HepG2 (cell line): ENCODE results near the gene ENO4. TPM values are rescaled to one million over a fixed set of nuclear protein-coding genes. Genes with fewer than 3 reads are reported as not detected.

Experiments used
- ATAC-seq: fragments of 200-7000 bp; cut with Tn5 transposase; 3 replicates; pipeline ENCODE4 v1.9.1; 2020; ENCODE audit warnings: mild to moderate bottlenecking, moderate library complexity
- BruUV-seq: library from RNA; stranded (reverse); fragments of 400-500 nt; replicated peaks from 2 replicates; lab custom pipeline; 2021; lab: Mats Ljungman, UMichigan
- CTCF ChIA-PET: fragments of 300-600 bp; formaldehyde crosslinking; extraction: SDS; loops from one replicate; lab custom pipeline; 2021; ENCODE audit warnings: low total read pairs, inconsistent platforms, low intra/inter-chr PET ratio; lab: Yijun Ruan, JAX
- POLR2A ChIA-PET: fragments of 350-600 bp; sonication (Branson Sonifier 250); formaldehyde crosslinking; loops from one replicate; lab custom pipeline; 2020; ENCODE audit warnings: antibody characterized with exemption, inconsistent platforms; lab: Yijun Ruan, JAX
- DNase-seq: peaks from one replicate; pipeline ENCODE4 v3.0.0-alpha.2; 2015; ENCODE audit warnings: low spot score
- FAIRE-seq: peaks from 3 replicates; lab custom pipeline; 2011; peaks lifted over from hg19 to GRCh38; lab: Jason Lieb, UNC
- H2AFZ ChIP-seq: one replicate; pipeline ENCODE4 v1.6.1; 2011; ENCODE audit warnings: low read length, inconsistent platforms
- H3K27ac ChIP-seq: fragments of 300-600 bp; 3 replicates; pipeline ENCODE4 v1.8.0; 2011; ENCODE audit warnings: mixed run types, mild to moderate bottlenecking, mixed read lengths, low read length, inconsistent platforms; ENCODE audit not compliant: insufficient read depth; ENCODE audit errors: extremely low read length
- H3K27me3 ChIP-seq, 2 experiments: fragments of 200-600 bp in 1 of 2; 2 replicates in 1 of 2; 3 replicates in 1 of 2; pipeline versions ENCODE4 v1.6.0 to v1.8.0; 2011; ENCODE audit warnings: low read length in 2 of 2, mild to moderate bottlenecking in 2 of 2, moderate library complexity in 2 of 2, inconsistent platforms in 1 of 2; ENCODE audit not compliant: insufficient read depth in 2 of 2, control insufficient read depth in 1 of 2
- H3K36me3 ChIP-seq, 2 experiments: fragments of 200-600 bp in 1 of 2; replicated peaks in 1 of 2; 2 replicates in 1 of 2; 3 replicates in 1 of 2; pipeline versions ENCODE4 v1.5.1 to v1.8.0; 2011; ENCODE audit warnings: low read length in 2 of 2, inconsistent platforms in 1 of 2; ENCODE audit not compliant: insufficient read depth in 2 of 2, control insufficient read depth in 1 of 2
- H3K4me1 ChIP-seq: 2 replicates; pipeline ENCODE4 v1.5.1; 2012; ENCODE audit warnings: low read length, inconsistent platforms; ENCODE audit not compliant: insufficient read depth
- H3K4me2 ChIP-seq: 2 replicates; pipeline ENCODE4 v1.6.0; 2011; ENCODE audit warnings: low read depth, low read length, inconsistent platforms
- H3K4me3 ChIP-seq, 3 experiments: fragments of 200-600 bp in 1 of 3; sonication (generic), shearing (Covaris generic) in 1 of 3; replicated peaks in 1 of 3; 2 replicates each; pipeline ENCODE4 v1.5.1; 2011 to 2016; ENCODE audit warnings: low read length in 3 of 3, inconsistent platforms in 2 of 3, low read depth in 2 of 3, mild to moderate bottlenecking in 2 of 3, control low read depth in 1 of 3, mixed read lengths in 1 of 3; ENCODE audit not compliant: insufficient read depth in 1 of 3
- H3K79me2 ChIP-seq: one replicate; pipeline ENCODE4 v1.6.1; 2011; ENCODE audit warnings: low read length, inconsistent platforms; ENCODE audit not compliant: insufficient read depth
- H3K9ac ChIP-seq: 2 replicates; pipeline ENCODE4 v1.6.0; 2011; ENCODE audit warnings: mild to moderate bottlenecking, low read depth, low read length, inconsistent platforms; ENCODE audit not compliant: insufficient read depth
- H3K9me3 ChIP-seq: 2 replicates; pipeline ENCODE4 v1.5.1; 2012; ENCODE audit warnings: mild to moderate bottlenecking, low read length
- H4K20me1 ChIP-seq: 2 replicates; pipeline ENCODE4 v1.6.0; 2011; ENCODE audit warnings: inconsistent platforms, mild to moderate bottlenecking, low read length, moderate library complexity; ENCODE audit not compliant: insufficient read depth
- ARID2 ChIP-seq: sonication (generic); formaldehyde crosslinking; IDR thresholded peaks from 2 replicates; pipeline ENCODE4 v1.8.1; 2022; ENCODE audit warnings: mild to moderate bottlenecking, missing genetic modification reagents, borderline replicate concordance
- ASH2L ChIP-seq: fragments of 300-600, 200-600 bp; sonication (generic); IDR thresholded peaks from 2 replicates; pipeline ENCODE4 v1.7.0; 2017; ENCODE audit warnings: low read depth, mild to moderate bottlenecking, moderate library complexity, mixed read lengths, low read length; ENCODE audit not compliant: insufficient read length
- ATF3 ChIP-seq: sonication (generic); formaldehyde crosslinking; IDR thresholded peaks from 2 replicates; pipeline ENCODE4 v1.4.0; 2020; ENCODE audit warnings: missing genetic modification reagents
- ATF4 ChIP-seq, 2 experiments: fragments of 450-650 bp in 1 of 2; sonication (generic) in 1 of 2; formaldehyde crosslinking; IDR thresholded peaks; 2 replicates each; pipeline versions ENCODE4 v1.5.0 to v1.8.0; 2020 to 2022; ENCODE audit warnings: mild to moderate bottlenecking in 1 of 2, missing genetic modification reagents in 1 of 2
- BCLAF1 ChIP-seq: fragments of 450-650 bp; IDR thresholded peaks from 2 replicates; pipeline ENCODE4 v1.6.1; 2017; ENCODE audit warnings: mild to moderate bottlenecking
- BRF2 ChIP-seq: sonication (generic); formaldehyde crosslinking; IDR thresholded peaks from 2 replicates; pipeline ENCODE4 v1.8.1; 2022; ENCODE audit warnings: mild to moderate bottlenecking, missing genetic modification reagents
- MLXIP ChIP-seq: sonication (generic); formaldehyde crosslinking; IDR thresholded peaks from 2 replicates; pipeline ENCODE4 v1.9.0; 2021; ENCODE audit warnings: missing genetic modification reagents, borderline replicate concordance
- PRMT3 ChIP-seq: sonication (generic); formaldehyde crosslinking; IDR thresholded peaks from 2 replicates; pipeline ENCODE4 v1.8.1; 2022; ENCODE audit warnings: low read depth, mild to moderate bottlenecking, moderate library complexity, missing genetic modification reagents, borderline replicate concordance
- TRIM24 ChIP-seq: sonication (generic); formaldehyde crosslinking; IDR thresholded peaks from 2 replicates; pipeline ENCODE4 v1.8.0; 2022; ENCODE audit warnings: mild to moderate bottlenecking, missing genetic modification reagents
- ZNF367 ChIP-seq: sonication (generic); formaldehyde crosslinking; IDR thresholded peaks from 2 replicates; pipeline ENCODE4 v1.4.0; 2020; ENCODE audit warnings: missing genetic modification reagents, borderline replicate concordance
- ZNF749 ChIP-seq: sonication (generic); formaldehyde crosslinking; IDR thresholded peaks from 2 replicates; pipeline ENCODE4 v1.8.0; 2022; ENCODE audit warnings: mild to moderate bottlenecking, missing genetic modification reagents, moderate library complexity, borderline replicate concordance
- ZSCAN30 ChIP-seq: sonication (generic); formaldehyde crosslinking; IDR thresholded peaks from 2 replicates; pipeline ENCODE4 v1.5.0; 2020; ENCODE audit warnings: mild to moderate bottlenecking, missing genetic modification reagents
- WGBS: methylation state at CpG from one replicate; pipeline ENCODE4 v1.1.6; 2017; ENCODE audit warnings: low lambda C conversion rate; 5-methylcytosine and 5-hydroxymethylcytosine counted together
- in situ Hi-C: cut with HindIII; loops from 2 replicates; pipeline ENCODE4 v1.10.0; 2017; ENCODE audit warnings: low pct_unique_long_range_greater_than_20kb; ENCODE audit not compliant: extremely low pct_ligation_motif_present
- intact Hi-C: fragments of 100-400 bp; cut with micrococcal nuclease; formaldehyde crosslinking; loops from one replicate; pipeline ENCODE4 v1.10.0; 2022; ENCODE audit not compliant: unreplicated experiment
- polyA plus RNA-seq, 8 experiments: library from polyadenylated mRNA; depleted of rRNA in 3 of 8; stranded (reverse) in 7 of 8; unstranded in 1 of 8; fragments of >200 nt; fragmentation: Illumina TruSeq in 4 of 8; extraction: Trizol in 4 of 8; gene quantifications; 2 replicates each; pipeline versions ENCODE4 v1.2.1 to v1.2.3, GENCODE V29; 2011 to 2016; ENCODE audit warnings: low read depth in 4 of 8, missing spikeins in 1 of 8, mixed read lengths in 1 of 8; ENCODE audit not compliant: insufficient read depth in 1 of 8
- total RNA-seq, 5 experiments: library from RNA; depleted of rRNA; stranded (reverse); fragments of >200 nt; fragmentation: Illumina TruSeq; extraction: Trizol; gene quantifications; 2 replicates each; pipeline ENCODE4 v1.2.3, GENCODE V29; 2016; ENCODE audit warnings: low read depth in 1 of 5

ENO4 gene
- total and polyA plus RNA-seq, 2 of the 13 experiments (the other 11 are each of a cell fraction or from before 2014, with no cell fraction given): not detected

- ChIA-PET CTCF (no interaction called here), POLR2A (no interaction called here)
- no TSS peak for BruUV-seq
- ATAC-seq: no peak
- Histone ChIP-seq H3K27me3 (peaks cover 0 to 36% of the 10 kb centered on the region in 2 experiments; a peak in 2 of 5 replicates), H3K27ac (no peak overlapping the region), H3K4me2 (no peak overlapping the region), H3K4me1 (no peaks in the 10 kb centered on the region; the same call in 1 of the 2 replicates), H3K9me3 (no peaks in the 10 kb centered on the region), H2AFZ (no peak overlapping the region), H3K9ac (no peak overlapping the region), H3K4me3 (no peak overlapping the region), H4K20me1 (no peaks in the 10 kb centered on the region), H3K36me3 (no peaks in the 10 kb centered on the region), H3K79me2 (no peaks in the 10 kb centered on the region)
- no peak for DNase-seq
- 0% methylated on average over 1 of the region's 1 CpG for WGBS
- intact Hi-C loops (no loop called here), in situ Hi-C loops (no loop called here)
- no peak for FAIRE-seq
- no peak for TF ChIP-seq BRF2
- no peak for TF ChIP-seq ZNF749 (CRISPR knock-in tag)
- TF ChIP-seq PRMT3 (CRISPR knock-in tag): no peak
- no peak for TF ChIP-seq ASH2L
- TF ChIP-seq ATF4 (CRISPR knock-in tag; IDR thresholded peaks at IDR 0.05): no peak
- no peak for TF ChIP-seq ATF3 (CRISPR knock-in tag)
- TF ChIP-seq MLXIP (CRISPR knock-in tag): no peak
- no peak for TF ChIP-seq ZNF367 (CRISPR knock-in tag)
- no peak for TF ChIP-seq TRIM24 (CRISPR knock-in tag)
- no peak for TF ChIP-seq ARID2 (CRISPR knock-in tag)
- TF ChIP-seq ZSCAN30 (CRISPR knock-in tag): no peak
- TF ChIP-seq BCLAF1: no peak
Measured at GRCh38 chr10:116852246-116852645, 2.9 kb downstream of the ENO4 start.
